ENCODE results near the gene RABEPK.
"Not testable (repeated sequence)": the region's sequence is repeated elsewhere in the genome, so short reads cannot be mapped to it uniquely, and the experiment has no call there.

Gene RABEPK

GRCh38 chr9:125166762-125167161 is 33.6 kb upstream of the RABEPK start:
- H3K4me3 ChIP-seq (ENCODE audit: low read depth, low read length): no peak overlapping the region
- no peak for TF ChIP-seq CTCF (IDR thresholded peaks at IDR 0.05; ENCODE audit: borderline replicate concordance, insufficient read depth, low read depth, low read length)

GRCh38 chr9:125169895-125170294 is 30.4 kb upstream of the RABEPK start:
- no peak for TF ChIP-seq CTCF (IDR thresholded peaks at IDR 0.05; ENCODE audit: borderline replicate concordance, insufficient read depth, low read depth, low read length)
- no peak overlapping the region for H3K4me3 ChIP-seq (ENCODE audit: low read depth, low read length)

- no peak overlapping the region for H3K4me3 ChIP-seq (ENCODE audit: low read depth, low read length)
- TF ChIP-seq CTCF (IDR thresholded peaks at IDR 0.05; ENCODE audit: borderline replicate concordance, insufficient read depth, low read depth, low read length): no peak
Observed at GRCh38 chr9:125172031-125172755, 28.1 kb upstream of the RABEPK start.

- no peak for TF ChIP-seq CTCF (IDR thresholded peaks at IDR 0.05; ENCODE audit: borderline replicate concordance, insufficient read depth, low read depth, low read length)
- H3K4me3 ChIP-seq (ENCODE audit: low read depth, low read length): no peak overlapping the region
Observed at GRCh38 chr9:125176636-125177035, 23.7 kb upstream of the RABEPK start.

- no peak overlapping the region for H3K4me3 ChIP-seq (ENCODE audit: low read depth, low read length)
- no peak for TF ChIP-seq CTCF (IDR thresholded peaks at IDR 0.05; ENCODE audit: borderline replicate concordance, insufficient read depth, low read depth, low read length)
Observed at GRCh38 chr9:125177888-125178287, 22.5 kb upstream of the RABEPK start.

GRCh38 chr9:125179776-125180175 is 20.6 kb upstream of the RABEPK start:
- H3K4me3 ChIP-seq (ENCODE audit: low read depth, low read length): not testable (repeated sequence)

GRCh38 chr9:125180876-125181275 is 19.5 kb upstream of the RABEPK start:
- H3K4me3 ChIP-seq (ENCODE audit: low read depth, low read length): no peak overlapping the region
- TF ChIP-seq CTCF (IDR thresholded peaks at IDR 0.05; ENCODE audit: borderline replicate concordance, insufficient read depth, low read depth, low read length): no peak

- H3K4me3 ChIP-seq (ENCODE audit: low read depth, low read length): not testable (repeated sequence)
Observed at GRCh38 chr9:125181756-125182155, 18.6 kb upstream of the RABEPK start.

Measured in GM12875 (cell line).